Hematopoietic multipotent progenitor cell treated with erythropoietin and hydrocortisone succinate and interleukin-3 and kit ligand, for 17 days (in vitro differentiated cells): ENCODE data around the gene UBE2E3.
A peak's percentile ranks its signal among the peaks of the same experiment; 100 is the strongest.

Source experiments
- DNase-seq: peaks from one replicate; pipeline ENCODE4 v3.0.0-alpha.2; 2015; ENCODE audit warnings: low spot score

UBE2E3 gene

GRCh38 chr2:180978903-180979748 lies 1.3 kb upstream of the UBE2E3 start:
- no peak for DNase-seq

DNA sequence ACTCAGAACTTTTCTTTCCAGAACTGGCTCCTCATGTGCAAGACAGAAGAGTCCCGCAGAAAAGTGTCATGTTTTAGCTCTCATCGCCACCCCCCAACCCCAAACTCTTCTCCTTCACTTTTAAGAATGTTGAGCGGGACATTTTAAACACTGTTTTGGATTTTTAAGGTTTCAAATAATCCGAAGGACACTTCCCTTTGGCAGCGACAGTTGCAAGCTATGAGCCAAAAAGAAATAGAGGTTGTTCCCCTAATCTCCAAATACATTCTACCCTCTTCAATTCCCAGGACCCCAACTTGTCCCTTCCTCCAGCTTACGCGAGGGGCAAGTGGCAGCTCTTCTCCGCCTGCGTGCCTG lies 678 bp upstream of the UBE2E3 start:
- DNase-seq, result no peak

- peak; percentile 50 for DNase-seq
Observed at GRCh38 chr2:180980943-180981911, 822 bp downstream of the UBE2E3 start.

GRCh38 chr2:180983468-180984242 lies 3.2 kb downstream of the UBE2E3 start:
- DNase-seq, result peak; percentile 57

DNA sequence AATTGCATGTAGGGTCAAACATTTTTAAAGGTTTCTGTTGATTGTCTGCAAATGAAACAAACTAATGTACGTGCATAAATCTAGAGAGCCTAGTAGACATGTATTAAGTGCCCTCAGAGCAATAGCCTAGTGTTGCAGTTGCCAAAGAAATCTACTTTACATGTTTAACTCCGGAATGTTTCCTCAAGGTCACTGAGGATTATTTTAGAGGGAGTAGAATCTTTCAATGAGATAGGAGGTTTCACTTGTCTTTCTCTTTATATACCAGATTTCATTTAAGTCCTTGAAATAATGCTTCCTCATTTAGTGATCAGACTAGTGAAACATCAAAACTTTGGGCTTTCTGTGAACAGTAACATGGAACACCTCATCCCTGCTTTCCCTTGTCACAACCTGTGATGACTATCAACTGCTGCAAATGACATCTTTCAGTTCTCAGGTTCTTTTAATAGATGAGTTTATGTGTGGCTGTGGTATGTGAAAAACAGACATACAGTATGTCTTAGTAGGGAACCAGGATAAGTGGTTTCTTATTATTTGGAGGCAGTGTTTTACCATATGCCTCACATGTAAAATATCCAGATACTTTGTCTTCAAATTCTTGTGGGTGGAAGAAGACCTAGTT lies 5.5 kb downstream of the UBE2E3 start:
- DNase-seq, result no peak

GRCh38 chr2:180987146-180987545 lies 6.7 kb downstream of the UBE2E3 start:
- DNase-seq, result no peak

DNA sequence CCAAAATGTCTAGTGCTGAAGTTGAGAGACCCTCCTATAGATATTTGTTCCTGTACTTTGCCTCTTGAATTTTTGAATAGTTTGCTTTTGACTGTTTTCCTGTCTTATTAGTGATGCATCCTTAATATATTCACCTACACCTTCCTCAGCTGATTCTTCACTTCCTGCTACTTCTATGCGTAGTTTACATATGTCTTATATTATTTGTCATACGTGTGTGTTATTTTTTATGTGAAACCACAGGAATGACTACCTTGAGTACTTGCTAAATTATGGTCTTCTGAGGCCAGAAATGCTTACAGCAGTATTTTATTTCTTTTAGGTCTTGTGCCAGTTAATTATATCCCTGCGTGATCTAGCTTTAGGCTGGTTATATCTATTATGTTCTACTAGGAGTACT lies 9.9 kb downstream of the UBE2E3 start:
- no peak for DNase-seq

DNA sequence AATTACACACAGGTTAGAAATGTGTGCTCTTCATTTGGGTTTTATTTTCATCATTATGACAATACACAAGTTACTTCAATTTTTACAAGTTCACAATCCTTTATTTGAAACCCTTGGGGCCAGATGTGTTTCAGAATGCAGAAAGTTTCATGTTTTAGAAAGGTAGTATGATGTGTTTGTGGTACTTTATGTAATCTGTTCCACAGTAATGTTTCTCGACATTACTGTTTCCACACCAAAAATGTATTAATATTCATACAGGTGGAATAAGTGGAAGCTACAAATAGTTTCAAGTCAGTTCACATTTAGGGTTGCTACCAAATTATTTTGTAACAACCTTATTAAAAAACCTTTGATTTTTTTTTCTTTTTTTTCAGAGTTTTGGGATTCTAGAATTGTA lies 10.4 kb downstream of the UBE2E3 start:
- DNase-seq, result no peak

- no peak for DNase-seq
Observed at GRCh38 chr2:180991361-180991760, 11.0 kb downstream of the UBE2E3 start.

- no peak for DNase-seq
Observed at GRCh38 chr2:180991820-180992219, 11.4 kb downstream of the UBE2E3 start.

DNA sequence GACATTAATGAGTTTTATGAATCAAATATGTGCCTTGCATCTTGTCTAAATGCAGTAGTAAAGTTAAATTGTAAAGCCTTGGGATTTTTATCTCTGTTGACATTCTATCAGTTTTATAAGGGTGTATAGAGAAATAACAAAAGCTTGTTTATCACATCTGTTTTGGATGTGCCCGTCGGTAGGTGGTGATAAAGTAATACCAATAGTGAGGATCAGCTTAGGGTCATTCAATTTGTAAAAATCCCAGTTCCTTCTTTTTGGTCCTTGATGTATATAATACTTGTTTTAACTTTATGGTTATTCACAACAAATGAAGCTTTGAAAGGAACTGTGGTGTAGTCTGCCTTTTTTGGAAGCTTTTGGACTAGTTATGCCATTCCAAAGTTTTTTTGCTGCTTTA lies 12.6 kb downstream of the UBE2E3 start:
- DNase-seq, result no peak

GRCh38 chr2:180999274-180999964 lies 19.0 kb downstream of the UBE2E3 start:
- no peak for DNase-seq

- DNase-seq, result no peak
Observed at GRCh38 chr2:181004647-181005325, 24.4 kb downstream of the UBE2E3 start.

- no peak for DNase-seq
Observed at GRCh38 chr2:181005326-181005655, 24.9 kb downstream of the UBE2E3 start.

GRCh38 chr2:181005809-181006208 lies 25.4 kb downstream of the UBE2E3 start:
- DNase-seq, result no peak

DNA sequence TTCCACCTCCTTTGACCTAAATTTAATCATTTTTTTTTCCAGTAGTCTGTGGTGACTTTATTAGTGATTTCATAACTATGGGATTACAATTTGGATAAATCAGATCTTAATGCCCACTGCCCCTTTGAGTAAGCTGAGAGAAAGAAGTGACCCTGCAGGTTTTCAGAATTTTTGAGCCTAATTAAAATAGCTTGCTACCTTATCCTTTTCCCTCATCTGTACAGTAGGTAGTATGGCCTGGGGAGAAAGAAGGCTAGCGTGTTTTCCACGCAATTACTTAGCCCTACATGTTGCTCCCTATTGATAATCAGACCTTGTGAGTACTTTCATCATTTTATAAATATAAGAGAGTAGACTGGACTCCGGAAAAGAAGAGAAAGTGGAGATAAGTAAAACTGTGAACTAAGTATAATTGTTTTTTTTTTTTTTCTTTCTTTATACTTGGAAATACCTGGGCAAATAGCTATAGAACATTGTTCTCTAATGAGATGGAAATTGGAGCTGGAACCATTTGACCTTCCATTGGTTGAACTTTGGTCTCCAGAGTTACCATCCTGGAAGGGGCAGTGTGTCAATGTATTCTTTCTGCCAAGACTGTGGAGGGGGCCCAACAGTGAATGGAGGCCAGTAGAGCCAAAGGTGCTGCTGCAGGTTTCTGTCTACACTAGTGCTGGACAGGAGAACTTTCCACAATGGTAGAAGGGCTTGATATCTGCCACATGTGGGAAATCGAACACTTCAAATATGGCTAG lies 26.9 kb downstream of the UBE2E3 start:
- no peak for DNase-seq

DNA sequence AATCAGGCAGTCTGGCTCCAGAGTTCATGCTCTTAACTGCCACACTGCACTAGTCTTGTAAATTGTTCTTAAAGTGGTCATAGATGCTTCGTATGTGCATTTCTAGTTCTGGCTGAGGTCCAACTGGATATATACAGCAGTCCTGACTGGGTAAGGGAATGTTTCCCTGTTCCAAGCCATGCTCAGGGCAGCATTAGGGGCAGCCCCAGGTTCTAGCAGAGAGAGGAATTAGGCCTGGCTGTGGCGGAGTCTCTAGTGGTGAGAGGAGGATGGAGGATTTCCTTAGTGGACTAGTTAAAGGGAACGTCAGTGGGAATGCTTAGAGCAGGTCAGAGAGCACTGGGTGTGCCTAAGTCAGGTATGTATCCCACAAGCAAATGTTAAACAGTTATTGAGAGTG lies 28.0 kb downstream of the UBE2E3 start:
- no peak for DNase-seq

- no peak for DNase-seq
Observed at GRCh38 chr2:181021199-181021789, 40.9 kb downstream of the UBE2E3 start.

DNA sequence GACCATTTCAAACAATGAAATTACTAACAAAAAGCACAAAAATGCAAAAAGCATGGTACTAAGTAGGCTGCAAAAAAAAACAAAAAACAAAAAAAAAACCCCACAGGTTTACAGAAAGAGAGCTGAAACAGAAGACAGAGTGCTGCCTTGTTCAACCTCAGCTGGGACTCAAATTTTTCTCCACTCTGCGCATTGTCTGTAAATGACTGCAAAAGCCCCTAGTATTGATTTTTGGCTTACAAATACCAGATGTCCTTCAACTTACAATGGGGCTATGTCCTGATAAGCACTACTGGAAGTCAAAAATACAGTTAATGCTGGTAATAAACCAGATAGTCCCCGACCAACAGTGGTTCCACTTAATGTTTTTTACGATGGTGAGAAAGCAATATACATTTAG lies 42.2 kb downstream of the UBE2E3 start:
- DNase-seq, result no peak

- DNase-seq, result no peak
Observed at GRCh38 chr2:181025004-181025403, 44.6 kb downstream of the UBE2E3 start.
